Chondrocyte (in vitro differentiated cells): ENCODE results near the gene DAB2. TPM values are rescaled to one million over a fixed set of nuclear protein-coding genes. Genes with fewer than 3 reads are reported as not detected.

Source experiments
- DNase-seq: peaks from one replicate; pipeline ENCODE4 v3.0.0; 2021; ENCODE audit warnings: mixed read lengths, low spot score
- H3K27ac Mint-ChIP-seq: one replicate; pipeline ENCODE4 v1.8.0; 2021; ENCODE audit warnings: mild to moderate bottlenecking, moderate library complexity, mixed read lengths; ENCODE audit not compliant: unreplicated experiment
- H3K27me3 Mint-ChIP-seq: 2 replicates; pipeline ENCODE4 v1.8.0; 2021; ENCODE audit warnings: low read depth, mixed read lengths
- H3K36me3 Mint-ChIP-seq: 2 replicates; pipeline ENCODE4 v1.8.0; 2021; ENCODE audit warnings: low read depth, mixed read lengths
- H3K4me1 Mint-ChIP-seq: 2 replicates; pipeline ENCODE4 v1.8.0; 2021; ENCODE audit warnings: low read depth, mild to moderate bottlenecking, mixed read lengths
- H3K4me3 Mint-ChIP-seq: one replicate; pipeline ENCODE4 v1.8.0; 2021; ENCODE audit warnings: mild to moderate bottlenecking, moderate library complexity, mixed read lengths; ENCODE audit not compliant: unreplicated experiment
- H3K9me3 Mint-ChIP-seq: 2 replicates; pipeline ENCODE4 v1.8.0; 2021; ENCODE audit warnings: low read depth, mixed read lengths
- total RNA-seq: library from RNA; stranded (reverse); gene quantifications from 3 replicates; pipeline ENCODE4 v1.2.1, GENCODE V29; 2021
- TF ChIP-seq, protein P1 (sequence below): fragments of 200-600 bp; sonication (generic); IDR thresholded peaks from 2 replicates; pipeline ENCODE4 v1.5.0; 2021; ENCODE audit warnings: antibody characterized with exemption, mild to moderate bottlenecking, moderate library complexity

The DAB2 gene
- total RNA-seq, 1 donor from 2014 or later, result 82.7 TPM

DNA sequence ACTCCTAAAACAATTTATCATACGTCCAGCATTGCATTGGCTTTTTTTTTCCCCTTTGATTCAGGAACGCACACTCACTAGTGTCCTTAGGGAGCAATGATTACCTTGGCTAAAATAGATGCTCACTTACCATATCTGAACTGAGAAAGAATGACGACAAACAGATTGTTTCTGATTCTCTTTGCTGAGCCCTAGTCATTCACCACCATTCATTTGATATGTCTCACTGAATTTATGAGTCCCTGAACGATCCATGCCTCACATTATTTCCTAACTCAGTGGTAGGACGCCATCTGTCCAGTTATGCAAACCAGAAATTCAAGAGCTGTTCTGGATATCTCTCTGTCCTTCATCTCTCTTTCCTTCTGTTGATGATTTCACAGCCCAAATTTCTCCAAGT, 39.3 kb upstream of the DAB2 start:
- H3K27me3 Mint-ChIP-seq, result no peaks in the 10 kb centered on the region

GRCh38 chr5:39462211-39462610, 37.4 kb upstream of the DAB2 start:
- DNase-seq, result no peak
- no peak overlapping the region for H3K27ac Mint-ChIP-seq
- H3K36me3 Mint-ChIP-seq, result no peaks in the 10 kb centered on the region
- peaks cover 4% of the 10 kb centered on the region for H3K4me1 Mint-ChIP-seq
- H3K9me3 Mint-ChIP-seq, result peaks cover 3% of the 10 kb centered on the region
- no peaks in the 10 kb centered on the region for H3K27me3 Mint-ChIP-seq
- TF ChIP-seq, protein P1, sequence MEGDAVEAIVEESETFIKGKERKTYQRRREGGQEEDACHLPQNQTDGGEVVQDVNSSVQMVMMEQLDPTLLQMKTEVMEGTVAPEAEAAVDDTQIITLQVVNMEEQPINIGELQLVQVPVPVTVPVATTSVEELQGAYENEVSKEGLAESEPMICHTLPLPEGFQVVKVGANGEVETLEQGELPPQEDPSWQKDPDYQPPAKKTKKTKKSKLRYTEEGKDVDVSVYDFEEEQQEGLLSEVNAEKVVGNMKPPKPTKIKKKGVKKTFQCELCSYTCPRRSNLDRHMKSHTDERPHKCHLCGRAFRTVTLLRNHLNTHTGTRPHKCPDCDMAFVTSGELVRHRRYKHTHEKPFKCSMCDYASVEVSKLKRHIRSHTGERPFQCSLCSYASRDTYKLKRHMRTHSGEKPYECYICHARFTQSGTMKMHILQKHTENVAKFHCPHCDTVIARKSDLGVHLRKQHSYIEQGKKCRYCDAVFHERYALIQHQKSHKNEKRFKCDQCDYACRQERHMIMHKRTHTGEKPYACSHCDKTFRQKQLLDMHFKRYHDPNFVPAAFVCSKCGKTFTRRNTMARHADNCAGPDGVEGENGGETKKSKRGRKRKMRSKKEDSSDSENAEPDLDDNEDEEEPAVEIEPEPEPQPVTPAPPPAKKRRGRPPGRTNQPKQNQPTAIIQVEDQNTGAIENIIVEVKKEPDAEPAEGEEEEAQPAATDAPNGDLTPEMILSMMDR, result no peak
- H3K4me3 Mint-ChIP-seq, result no peak overlapping the region

More for the DNA sequence above, 39.3 kb upstream of the DAB2 start:
- H3K27ac Mint-ChIP-seq, result no peak overlapping the region
- H3K9me3 Mint-ChIP-seq, result no peaks in the 10 kb centered on the region
- no peak overlapping the region for H3K4me3 Mint-ChIP-seq
- no peaks in the 10 kb centered on the region for H3K36me3 Mint-ChIP-seq
- TF ChIP-seq, protein P1, result no peak
- H3K4me1 Mint-ChIP-seq, result no peaks in the 10 kb centered on the region
- no peak for DNase-seq

GRCh38 chr5:39461007-39461682, 36.4 kb upstream of the DAB2 start:
- no peak overlapping the region for H3K4me3 Mint-ChIP-seq
- peaks cover 3% of the 10 kb centered on the region for H3K9me3 Mint-ChIP-seq
- TF ChIP-seq, protein P1, result no peak
- no peak for DNase-seq
- no peak overlapping the region for H3K27ac Mint-ChIP-seq
- no peaks in the 10 kb centered on the region for H3K27me3 Mint-ChIP-seq
- no peaks in the 10 kb centered on the region for H3K36me3 Mint-ChIP-seq
- H3K4me1 Mint-ChIP-seq, result peaks cover 4% of the 10 kb centered on the region

DNA sequence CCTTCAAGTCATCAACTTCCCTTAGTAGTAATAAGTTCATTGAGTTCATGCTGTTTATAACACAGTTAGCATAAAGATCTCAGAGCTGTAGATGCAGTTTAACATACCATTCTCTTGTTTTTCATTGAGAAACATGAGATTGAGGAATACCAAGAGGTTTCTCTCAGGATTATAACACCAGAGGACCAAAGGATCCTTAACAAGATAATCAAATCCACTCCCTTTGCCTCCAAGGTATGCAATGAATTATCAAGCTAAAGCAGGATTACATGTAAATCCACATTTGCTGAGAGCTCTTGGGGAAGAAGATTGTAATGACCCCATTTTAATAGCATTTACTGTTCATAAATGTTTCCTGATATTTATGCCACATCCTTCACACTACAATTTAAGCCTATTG, 35.1 kb upstream of the DAB2 start:
- no peak overlapping the region for H3K27ac Mint-ChIP-seq
- no peak overlapping the region for H3K4me3 Mint-ChIP-seq
- no peaks in the 10 kb centered on the region for H3K27me3 Mint-ChIP-seq
- peaks cover 4% of the 10 kb centered on the region for H3K4me1 Mint-ChIP-seq
- no peak for DNase-seq
- H3K9me3 Mint-ChIP-seq, result peaks cover 3% of the 10 kb centered on the region
- no peaks in the 10 kb centered on the region for H3K36me3 Mint-ChIP-seq
- TF ChIP-seq, protein P1, result no peak

DNA sequence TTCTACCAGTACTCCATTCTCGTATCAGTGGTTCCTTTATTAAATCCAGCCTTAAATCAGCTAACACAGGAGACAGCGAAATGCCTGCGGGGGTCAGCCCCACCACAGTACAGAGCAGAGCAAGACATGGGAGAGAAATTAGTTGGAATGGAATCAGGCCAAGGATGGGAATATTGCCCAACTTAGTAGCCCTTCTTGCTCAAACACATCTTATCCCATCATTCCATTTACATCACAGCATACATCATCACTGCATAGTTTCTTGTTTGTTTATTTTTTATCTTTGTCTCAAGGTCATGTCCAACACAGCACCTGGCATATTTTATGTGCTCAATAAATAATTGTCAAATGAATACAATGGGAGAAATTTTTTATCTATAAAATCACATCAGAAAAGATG, 34.3 kb upstream of the DAB2 start:
- Mint-ChIP-seq H3K36me3 (no peaks in the 10 kb centered on the region), H3K4me1 (peaks cover 4% of the 10 kb centered on the region), H3K27ac (no peak overlapping the region), H3K9me3 (peaks cover 3% of the 10 kb centered on the region), H3K27me3 (no peaks in the 10 kb centered on the region), H3K4me3 (no peak overlapping the region)
- no peak for DNase-seq
- TF ChIP-seq, protein P1, result no peak
